MM.1S (cell line): ENCODE data around the gene ST8SIA2.

Experiments
- DNase-seq: peaks from one replicate; pipeline ENCODE4 v3.0.0-alpha.2; 2015
- H2AFZ ChIP-seq: fragments of 300-600 bp; sonication (generic); 2 replicates; pipeline ENCODE4 v1.6.0; 2016; ENCODE audit warnings: antibody characterized with exemption, low read length
- H3F3A ChIP-seq: fragments of 300-600 bp; sonication (generic); 2 replicates; pipeline ENCODE4 v1.6.1; 2016; ENCODE audit warnings: mild to moderate bottlenecking, antibody characterized with exemption, low read length, moderate library complexity, mixed read lengths; ENCODE audit not compliant: insufficient read depth
- H3K27ac ChIP-seq: fragments of 300-600 bp; sonication (generic); 2 replicates; pipeline ENCODE4 v1.5.1; 2016; ENCODE audit warnings: mild to moderate bottlenecking, low read length
- H3K27me3 ChIP-seq: fragments of 300-600 bp; sonication (generic); replicated peaks from 2 replicates; pipeline ENCODE4 v1.6.0; 2016; ENCODE audit warnings: low read length; ENCODE audit not compliant: insufficient read depth
- H3K36me3 ChIP-seq: fragments of 300-600 bp; sonication (generic); replicated peaks from 2 replicates; pipeline ENCODE4 v1.6.1; 2016; ENCODE audit warnings: mild to moderate bottlenecking, low read length, mixed read lengths; ENCODE audit not compliant: insufficient read depth
- H3K4me1 ChIP-seq: fragments of 300-600 bp; sonication (generic); 2 replicates; pipeline ENCODE4 v1.6.1; 2016; ENCODE audit warnings: low read length, mixed read lengths
- H3K4me2 ChIP-seq: fragments of 300-600 bp; sonication (generic); 2 replicates; pipeline ENCODE4 v1.6.0; 2016; ENCODE audit warnings: low read depth, low read length
- H3K4me3 ChIP-seq: fragments of 300-600 bp; sonication (generic); 2 replicates; pipeline ENCODE4 v1.5.1; 2016; ENCODE audit warnings: low read length, mixed read lengths
- H3K79me2 ChIP-seq: fragments of 300-600 bp; sonication (generic); 2 replicates; pipeline ENCODE4 v1.6.1; 2016; ENCODE audit warnings: mixed run types, low read length, mixed read lengths
- H3K9ac ChIP-seq: fragments of 300-600 bp; sonication (generic); 2 replicates; pipeline ENCODE4 v1.6.1; 2016; ENCODE audit warnings: low read length, mixed read lengths
- H3K9me2 ChIP-seq: fragments of 300-600 bp; sonication (generic); replicated peaks from 2 replicates; pipeline ENCODE4 v1.6.1; 2016; ENCODE audit warnings: mild to moderate bottlenecking, low read length, mixed read lengths; ENCODE audit not compliant: insufficient read depth
- H3K9me3 ChIP-seq: fragments of 300-600 bp; sonication (generic); replicated peaks from 2 replicates; pipeline ENCODE4 v1.6.1; 2016; ENCODE audit warnings: mild to moderate bottlenecking, low read length, mixed read lengths; ENCODE audit not compliant: insufficient read depth
- H4K20me1 ChIP-seq: fragments of 300-600 bp; sonication (generic); 2 replicates; pipeline ENCODE4 v1.6.1; 2016; ENCODE audit warnings: mild to moderate bottlenecking, low read length, moderate library complexity, mixed read lengths; ENCODE audit not compliant: insufficient read depth
- CTCF ChIP-seq: fragments of 300-600 bp; sonication (generic); IDR thresholded peaks from 2 replicates; pipeline ENCODE4 v1.5.1; 2016; ENCODE audit warnings: antibody characterized with exemption, low read length, mixed read lengths
- EZH2 ChIP-seq: fragments of 300-600 bp; sonication (generic); optimal IDR thresholded peaks from 2 replicates; pipeline ENCODE3; 2017; ENCODE audit warnings: low read depth, mild to moderate bottlenecking, antibody characterized with exemption, low read length, mixed read lengths
- EZH2phosphoT487 ChIP-seq: fragments of 300-600 bp; sonication (generic); IDR thresholded peaks from 2 replicates; pipeline ENCODE4 v1.6.1; 2018; ENCODE audit warnings: antibody characterized with exemption, low read length

Gene ST8SIA2

GRCh38 chr15:92375057-92375456 lies 18.6 kb upstream of the ST8SIA2 start:
- no peak overlapping the region for H3K27ac ChIP-seq
- no peak overlapping the region for H3K4me2 ChIP-seq
- no peaks in the 10 kb centered on the region for H4K20me1 ChIP-seq
- H3K4me3 ChIP-seq, result no peak overlapping the region
- H3K27me3 ChIP-seq, result no peaks in the 10 kb centered on the region
- TF ChIP-seq EZH2 (no peak), EZH2phosphoT487 (no peak), CTCF (no peak)
- DNase-seq, result no peak
- no peak overlapping the region for H3K9ac ChIP-seq
- no peaks in the 10 kb centered on the region for H3K79me2 ChIP-seq
- no peaks in the 10 kb centered on the region for H3K9me2 ChIP-seq
- H2AFZ ChIP-seq, result no peak overlapping the region
- no peaks in the 10 kb centered on the region for H3K36me3 ChIP-seq
- H3F3A ChIP-seq, result no peaks in the 10 kb centered on the region
- no peaks in the 10 kb centered on the region for H3K4me1 ChIP-seq
- no peaks in the 10 kb centered on the region for H3K9me3 ChIP-seq

GRCh38 chr15:92376109-92376508 lies 17.6 kb upstream of the ST8SIA2 start:
- Histone ChIP-seq H4K20me1 (no peaks in the 10 kb centered on the region), H3K4me2 (no peak overlapping the region), H3K79me2 (no peaks in the 10 kb centered on the region), H3K4me1 (no peaks in the 10 kb centered on the region), H3K9ac (no peak overlapping the region), H3K4me3 (no peak overlapping the region), H3K9me3 (no peaks in the 10 kb centered on the region), H3K27me3 (no peaks in the 10 kb centered on the region), H3F3A (no peaks in the 10 kb centered on the region), H3K36me3 (no peaks in the 10 kb centered on the region), H3K27ac (no peak overlapping the region), H2AFZ (no peak overlapping the region), H3K9me2 (no peaks in the 10 kb centered on the region)
- no peak for TF ChIP-seq EZH2
- no peak for TF ChIP-seq CTCF
- no peak for TF ChIP-seq EZH2phosphoT487
- DNase-seq, result no peak

GRCh38 chr15:92377083-92377789 lies 16.4 kb upstream of the ST8SIA2 start:
- H3F3A ChIP-seq, result no peaks in the 10 kb centered on the region
- no peaks in the 10 kb centered on the region for H3K27me3 ChIP-seq
- no peaks in the 10 kb centered on the region for H3K36me3 ChIP-seq
- no peaks in the 10 kb centered on the region for H4K20me1 ChIP-seq
- no peaks in the 10 kb centered on the region for H3K9me2 ChIP-seq
- no peaks in the 10 kb centered on the region for H3K9me3 ChIP-seq
- no peak for DNase-seq
- H3K4me2 ChIP-seq, result no peak overlapping the region
- H3K79me2 ChIP-seq, result no peaks in the 10 kb centered on the region
- H2AFZ ChIP-seq, result no peak overlapping the region
- H3K9ac ChIP-seq, result no peak overlapping the region
- no peak overlapping the region for H3K27ac ChIP-seq
- TF ChIP-seq EZH2phosphoT487 (no peak), CTCF (no peak), EZH2 (no peak)
- H3K4me1 ChIP-seq, result no peaks in the 10 kb centered on the region
- no peak overlapping the region for H3K4me3 ChIP-seq
